Measurements from ENCODE around the gene MYF6.

MYF6 gene

GRCh38 chr12:80707830-80708258, 410 bp downstream of the MYF6 start:
- no peak for DNase-seq (ENCODE audit: low read depth)

GRCh38 chr12:80708259-80708974, 983 bp downstream of the MYF6 start:
- no peak for DNase-seq (ENCODE audit: low read depth)

GRCh38 chr12:80708975-80709328, 1.5 kb downstream of the MYF6 start:
- DNase-seq (ENCODE audit: low read depth): no peak

GRCh38 chr12:80709811-80710726, 2.6 kb downstream of the MYF6 start:
- peak; percentile 22 for DNase-seq (ENCODE audit: low read depth)

GRCh38 chr12:80710727-80711449, 3.5 kb downstream of the MYF6 start:
- no peak for DNase-seq (ENCODE audit: low read depth)

GRCh38 chr12:80711866-80712265, 4.4 kb downstream of the MYF6 start:
- no peak for DNase-seq (ENCODE audit: low read depth)

GRCh38 chr12:80712866-80713265, 5.4 kb downstream of the MYF6 start:
- no peak for DNase-seq (ENCODE audit: low read depth)

GRCh38 chr12:80713419-80713818, 6.0 kb downstream of the MYF6 start:
- DNase-seq (ENCODE audit: low read depth): no peak

GRCh38 chr12:80714055-80714454, 6.6 kb downstream of the MYF6 start:
- no peak for DNase-seq (ENCODE audit: low read depth)

- no peak for DNase-seq (ENCODE audit: low read depth)
Measured at GRCh38 chr12:80714846-80715245, 7.4 kb downstream of the MYF6 start.

- DNase-seq (ENCODE audit: low read depth): no peak
Measured at GRCh38 chr12:80715713-80716249, 8.3 kb downstream of the MYF6 start.

- DNase-seq (ENCODE audit: low read depth): no peak
Measured at GRCh38 chr12:80716696-80717469, 9.4 kb downstream of the MYF6 start, which contains the start of gene MYF5. MYF5 (plus strand) TSS chr12:80716912; CDS start chr12:80717064, 152 bp downstream.

GRCh38 chr12:80717856-80718255, 10.4 kb downstream of the MYF6 start:
- no peak for DNase-seq (ENCODE audit: low read depth)

- no peak for DNase-seq (ENCODE audit: low read depth)
Measured at GRCh38 chr12:80720516-80720915, 13.1 kb downstream of the MYF6 start.

GRCh38 chr12:80721326-80721725, 13.9 kb downstream of the MYF6 start:
- no peak for DNase-seq (ENCODE audit: low read depth)

- DNase-seq (ENCODE audit: low read depth): no peak
Measured at GRCh38 chr12:80745851-80746505, 38.5 kb downstream of the MYF6 start.

- DNase-seq (ENCODE audit: low read depth): no peak
Measured at GRCh38 chr12:80747800-80748199, 40.4 kb downstream of the MYF6 start.

GRCh38 chr12:80749456-80749855, 42.0 kb downstream of the MYF6 start:
- no peak for DNase-seq (ENCODE audit: low read depth)

- peak; percentile 31 for DNase-seq (ENCODE audit: low read depth)
Measured at GRCh38 chr12:80752464-80752863, 45.0 kb downstream of the MYF6 start.

- DNase-seq (ENCODE audit: low read depth): no peak
Measured at GRCh38 chr12:80754274-80754673, 46.8 kb downstream of the MYF6 start.

GRCh38 chr12:80756875-80757274, 49.4 kb downstream of the MYF6 start:
- DNase-seq (ENCODE audit: low read depth): peak; percentile 17
